Urinary bladder (tissue), 4 donors: ENCODE data around the gene ANKRD1. TPM values are rescaled to one million over a fixed set of nuclear protein-coding genes. Genes with fewer than 3 reads are reported as not detected.
A peak's percentile ranks its signal among the peaks of the same experiment; 100 is the strongest.

Experiments
- DNase-seq: peaks from one replicate; pipeline ENCODE4 v3.0.0-alpha.2; 2015; ENCODE audit errors: extremely low spot score
- H3K27ac ChIP-seq: one replicate; pipeline ENCODE4 v1.5.1; 2013; ENCODE audit warnings: low read depth, mild to moderate bottlenecking, moderate library complexity
- H3K36me3 ChIP-seq: one replicate; pipeline ENCODE4 v1.6.1; 2013; ENCODE audit warnings: mild to moderate bottlenecking, moderate library complexity; ENCODE audit not compliant: insufficient read depth
- H3K4me1 ChIP-seq: one replicate; pipeline ENCODE4 v1.6.1; 2013; ENCODE audit warnings: mild to moderate bottlenecking, moderate library complexity; ENCODE audit not compliant: insufficient read depth
- H3K4me3 ChIP-seq: one replicate; pipeline ENCODE4 v1.5.1; 2013; ENCODE audit warnings: low read depth, low read length
- WGBS: extraction: QIAGEN DNeasy Blood & Tissue Kit; methylation state at CpG from one replicate; pipeline ENCODE4 v1.1.7; 2013; 5-methylcytosine and 5-hydroxymethylcytosine counted together
- polyA plus RNA-seq: library from polyadenylated mRNA; stranded (reverse); fragments of 200-250 nt; gene quantifications from one replicate; pipeline ENCODE4 v1.2.3, GENCODE V29; 2013
- total RNA-seq: library from RNA; depleted of rRNA; stranded (reverse); fragments of >200 nt; gene quantifications from one replicate; pipeline ENCODE4 v1.2.3, GENCODE V29; 2014
- donor health status: healthy with polysubstance abuse.
- donor health status: healthy.

Gene ANKRD1
- total RNA-seq (6.8 TPM), polyA plus RNA-seq (0.04 TPM)

DNA sequence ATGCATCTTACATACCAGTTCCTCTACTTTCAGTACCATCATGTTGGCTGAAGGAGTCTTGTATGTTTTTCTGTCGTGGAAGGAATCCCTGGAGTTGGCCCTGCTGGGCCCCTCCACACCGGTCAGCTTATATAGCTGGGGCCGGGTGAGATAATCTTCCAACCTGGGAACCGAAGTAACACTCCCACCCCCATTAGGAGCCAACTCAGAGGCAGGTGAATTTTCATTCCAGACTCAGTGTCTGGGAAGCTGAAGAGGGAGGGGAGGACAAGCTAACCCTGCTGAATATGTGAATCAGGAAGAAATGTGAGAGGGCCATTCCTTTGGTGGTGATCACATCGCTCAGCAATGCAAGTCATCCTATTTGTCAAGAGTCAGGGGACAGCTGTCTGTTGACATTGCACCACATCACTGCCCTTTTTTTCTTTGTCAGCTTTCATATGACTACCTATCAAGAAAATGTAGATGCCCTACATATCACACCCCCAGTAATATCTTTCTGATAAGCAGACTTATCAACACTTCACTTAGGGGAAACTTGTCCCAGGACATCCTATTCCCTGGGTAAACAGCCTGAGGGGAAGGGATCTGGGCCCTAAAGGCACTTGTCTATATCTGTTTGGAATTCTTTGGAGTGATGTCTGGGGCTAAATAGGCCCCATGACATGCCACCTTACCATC, at the start of gene ANKRD1:
Gene ANKRD1, minus strand, starts transcription at position 102 of the 681 bp plus-strand sequence. Its CDS starts 60 bp downstream, at position 42.
- 61% methylated on average over 5 of the region's 5 CpGs for WGBS
- no peak for DNase-seq
- Histone ChIP-seq H3K36me3 (no peaks in the 10 kb centered on the region), H3K4me3 (no peak within 1 kb of the TSS), H3K27ac (no peak within 1 kb of the TSS), H3K4me1 (no peaks in the 10 kb centered on the region)

GRCh38 chr10:90969947-90970673, 49.2 kb upstream of the ANKRD1 start:
- Histone ChIP-seq H3K4me1 (no peaks in the 10 kb centered on the region), H3K4me3 (no peak overlapping the region), H3K36me3 (no peaks in the 10 kb centered on the region), H3K27ac (no peak overlapping the region)
- 74% methylated on average over 6 of the region's 6 CpGs for WGBS
- no peak for DNase-seq

- WGBS = 75% methylated on average over 5 of the region's 5 CpGs
- no peaks in the 10 kb centered on the region for H3K36me3 ChIP-seq
- H3K4me3 ChIP-seq = no peak overlapping the region
- no peak overlapping the region for H3K27ac ChIP-seq
- H3K4me1 ChIP-seq = no peaks in the 10 kb centered on the region
- no peak for DNase-seq
Measured at GRCh38 chr10:90969121-90969534, 48.2 kb upstream of the ANKRD1 start.

DNA sequence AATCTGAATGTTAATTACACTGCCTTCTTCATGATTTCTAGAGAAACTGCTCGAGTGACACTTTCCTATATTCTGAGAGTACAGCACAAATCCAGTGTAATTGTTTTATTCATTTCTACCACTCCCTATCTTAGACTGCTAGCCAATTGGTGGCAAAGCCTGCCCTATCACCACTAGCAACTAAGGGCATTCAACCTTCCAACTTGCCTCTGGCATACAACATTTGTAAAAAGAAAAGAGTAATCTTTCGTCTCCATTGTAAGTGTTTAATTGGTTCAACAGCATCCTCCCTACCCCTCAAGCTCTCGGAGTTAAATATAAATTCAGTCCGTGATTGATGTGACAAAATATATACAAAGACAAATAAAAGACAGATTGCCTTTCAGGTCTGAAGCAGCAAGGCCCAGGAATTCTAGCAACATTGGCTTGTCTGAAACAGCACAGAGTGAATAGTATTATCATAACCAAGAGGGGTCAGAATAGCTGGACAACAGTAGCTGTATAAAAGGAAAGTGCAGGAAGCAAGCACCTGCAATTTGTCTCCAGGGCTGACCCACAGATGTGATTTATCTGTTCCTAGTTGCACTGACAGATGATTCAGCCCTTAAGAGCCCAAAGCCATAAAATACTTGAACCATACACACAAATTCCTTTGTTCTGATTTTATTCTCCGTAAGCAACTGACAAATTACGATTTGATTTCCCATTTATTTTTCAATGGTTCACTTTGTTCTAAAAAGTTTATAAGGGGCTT, 47.6 kb upstream of the ANKRD1 start:
- WGBS = 42% methylated on average over 6 of the region's 6 CpGs
- H3K4me1 ChIP-seq = no peaks in the 10 kb centered on the region
- H3K36me3 ChIP-seq = no peaks in the 10 kb centered on the region
- H3K27ac ChIP-seq = no peak overlapping the region
- no peak overlapping the region for H3K4me3 ChIP-seq
- peak; percentile 20 for DNase-seq

DNA sequence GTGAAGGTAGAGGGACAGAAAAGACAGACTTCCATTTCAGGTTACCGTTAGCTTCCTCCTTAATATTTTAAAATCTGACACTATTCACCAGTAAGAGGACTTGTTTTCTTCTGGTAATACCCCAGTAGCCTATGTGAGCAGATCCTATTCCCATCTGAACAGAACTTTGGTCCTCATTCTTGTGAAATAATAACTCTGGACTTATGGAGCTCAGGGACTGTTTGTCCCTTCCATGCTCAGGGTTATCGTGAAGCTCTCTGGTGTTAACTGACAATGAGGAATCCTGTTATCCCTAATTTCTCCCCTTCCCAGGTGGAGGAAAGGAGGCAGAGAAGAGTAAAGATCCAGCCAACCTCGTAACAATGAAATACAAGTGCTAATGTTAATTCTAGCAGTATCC, 47.0 kb upstream of the ANKRD1 start:
- DNase-seq = no peak
- H3K27ac ChIP-seq = no peak overlapping the region
- H3K4me1 ChIP-seq = no peaks in the 10 kb centered on the region
- 95% methylated on average over 3 of the region's 3 CpGs for WGBS
- no peak overlapping the region for H3K4me3 ChIP-seq
- H3K36me3 ChIP-seq = no peaks in the 10 kb centered on the region

GRCh38 chr10:90966146-90966545, 45.3 kb upstream of the ANKRD1 start:
- Histone ChIP-seq H3K4me1 (no peaks in the 10 kb centered on the region), H3K36me3 (no peaks in the 10 kb centered on the region), H3K27ac (no peak overlapping the region), H3K4me3 (no peak overlapping the region)
- no peak for DNase-seq

DNA sequence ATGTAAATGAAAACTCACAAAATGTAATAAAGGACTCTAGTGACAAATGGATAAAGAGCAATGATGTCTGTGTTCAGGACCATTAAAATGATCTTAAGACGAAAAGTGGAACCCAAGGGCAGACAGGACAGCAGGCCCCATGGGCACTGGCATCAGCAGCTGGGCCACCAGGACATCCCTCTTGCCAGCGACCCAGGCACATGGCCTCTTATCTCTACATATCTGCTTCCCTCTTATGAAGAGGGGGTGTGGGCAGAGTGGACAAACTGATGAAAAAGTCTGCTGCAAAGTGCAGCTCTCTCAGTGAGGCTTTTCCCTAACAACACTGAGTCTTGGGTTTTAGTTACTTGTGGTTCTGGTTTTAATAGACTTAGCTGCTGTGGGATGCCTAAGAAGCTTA, 44.8 kb upstream of the ANKRD1 start:
- Histone ChIP-seq H3K4me1 (no peaks in the 10 kb centered on the region), H3K36me3 (no peaks in the 10 kb centered on the region), H3K27ac (no peak overlapping the region), H3K4me3 (no peak overlapping the region)
- WGBS = 71% methylated on average over 2 of the region's 2 CpGs
- no peak for DNase-seq

DNA sequence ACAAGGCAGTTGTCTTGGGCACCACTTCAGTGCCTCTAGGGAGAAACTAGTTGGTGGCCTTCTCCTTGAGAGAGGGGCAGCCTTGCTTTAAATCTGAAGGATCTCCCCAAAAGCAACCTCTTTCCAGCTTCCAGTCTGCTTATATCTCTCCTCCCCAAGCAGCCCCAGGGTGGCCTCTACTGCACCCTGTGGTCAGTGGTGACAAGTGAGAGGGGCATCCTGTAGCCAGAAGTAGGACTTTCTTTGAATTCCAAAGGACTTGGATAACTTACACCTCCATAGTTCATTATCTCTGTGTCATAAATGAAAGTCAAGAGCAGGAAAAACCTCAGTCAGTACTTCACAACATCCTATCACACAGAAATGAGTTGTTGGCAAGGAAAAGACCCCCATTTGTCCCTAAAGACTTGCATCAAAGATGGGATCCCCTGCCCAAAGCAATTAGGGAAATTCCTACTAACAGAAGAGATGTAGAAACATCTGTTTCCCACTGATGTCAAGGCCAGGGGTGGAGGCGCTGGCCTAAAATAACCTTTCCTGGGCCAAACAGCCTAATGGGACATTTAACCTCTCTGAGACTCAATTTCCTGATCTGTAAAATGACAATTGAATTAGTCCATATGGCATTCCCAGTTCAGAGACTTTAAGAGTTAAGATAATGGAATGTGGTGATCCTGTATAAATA, 44.0 kb upstream of the ANKRD1 start:
- DNase-seq = peak; percentile 13
- WGBS = 71% methylated on average over 1 of the region's 1 CpG

GRCh38 chr10:90963331-90963730, 42.4 kb upstream of the ANKRD1 start:
- no peak for DNase-seq
- 77% methylated on average over 2 of the region's 2 CpGs for WGBS
- H3K27ac ChIP-seq = no peak overlapping the region

More for the DNA sequence above, 44.0 kb upstream of the ANKRD1 start:
- Histone ChIP-seq H3K36me3 (no peaks in the 10 kb centered on the region), H3K4me3 (no peak overlapping the region), H3K4me1 (no peaks in the 10 kb centered on the region), H3K27ac (no peak overlapping the region)

DNA sequence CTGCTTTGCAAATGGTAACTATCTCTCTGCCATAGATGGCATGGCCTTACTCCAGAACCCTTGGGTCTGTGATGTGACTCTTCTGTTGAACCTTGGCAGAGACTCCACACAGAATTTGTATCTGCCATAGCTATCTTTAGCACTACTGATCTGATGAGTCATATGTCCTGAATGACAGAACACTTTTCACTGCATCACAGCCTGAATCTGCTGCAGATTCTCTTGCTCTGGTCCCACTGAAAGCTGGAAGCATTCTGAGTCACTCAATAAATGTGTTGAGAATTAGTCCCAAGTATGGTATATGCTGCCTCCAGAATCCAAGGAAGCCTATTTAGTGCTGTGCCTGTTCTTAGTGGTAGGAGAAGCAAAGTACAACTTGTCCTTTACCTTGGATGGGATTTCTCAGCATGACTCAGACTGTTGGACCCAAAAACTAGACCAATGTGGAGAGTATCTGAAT, 39.5 kb upstream of the ANKRD1 start:
- Histone ChIP-seq H3K4me3 (no peak overlapping the region), H3K27ac (no peak overlapping the region), H3K36me3 (no peaks in the 10 kb centered on the region), H3K4me1 (no peaks in the 10 kb centered on the region)
- no peak for DNase-seq

More at GRCh38 chr10:90963331-90963730, 42.4 kb upstream of the ANKRD1 start:
- Histone ChIP-seq H3K4me3 (no peak overlapping the region), H3K4me1 (no peaks in the 10 kb centered on the region), H3K36me3 (no peaks in the 10 kb centered on the region)

DNA sequence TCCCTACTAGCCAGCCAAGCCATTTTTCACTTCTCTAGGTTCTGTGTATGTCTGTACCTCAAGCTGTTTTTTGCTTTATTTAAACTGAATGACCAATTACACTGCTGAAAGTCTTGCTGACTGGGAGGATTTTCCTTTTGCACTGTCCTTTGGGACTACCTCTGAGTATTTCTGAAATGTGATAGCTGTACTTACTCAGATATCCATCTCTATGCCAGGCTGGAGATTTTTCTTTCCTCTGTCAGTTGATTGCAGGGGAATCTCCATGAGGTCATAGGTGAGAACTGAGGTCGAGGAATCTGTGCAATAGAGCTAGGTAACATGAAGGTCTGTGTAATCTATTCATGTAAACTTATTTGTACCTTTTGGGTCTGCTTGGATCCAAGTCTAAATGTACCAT, 38.9 kb upstream of the ANKRD1 start:
- no peak overlapping the region for H3K4me3 ChIP-seq
- no peak for DNase-seq
- H3K4me1 ChIP-seq = no peaks in the 10 kb centered on the region
- no peaks in the 10 kb centered on the region for H3K36me3 ChIP-seq
- 71% methylated on average over 1 of the region's 1 CpG for WGBS
- no peak overlapping the region for H3K27ac ChIP-seq

- 90% methylated on average over 6 of the region's 6 CpGs for WGBS
- no peak for DNase-seq
- Histone ChIP-seq H3K4me1 (no peaks in the 10 kb centered on the region), H3K27ac (no peak overlapping the region), H3K4me3 (no peak overlapping the region), H3K36me3 (no peaks in the 10 kb centered on the region)
Measured at GRCh38 chr10:90958781-90959180, 37.9 kb upstream of the ANKRD1 start.
